GM23338 (cell line): ENCODE results near the gene XPR1. TPM values are rescaled to one million over a fixed set of nuclear protein-coding genes. Genes with fewer than 3 reads are reported as not detected.

Experiments
- ATAC-seq: fragments of 200-7000 bp; cut with Tn5 transposase; 3 replicates; pipeline ENCODE4 v1.9.1; 2020
- DNase-seq: peaks from one replicate; pipeline ENCODE4 v3.0.0-alpha.2; 2015; ENCODE audit warnings: low spot score
- H2AFZ ChIP-seq: fragments of 200-600 bp; sonication (generic); 2 replicates; pipeline ENCODE4 v1.8.0; 2016; ENCODE audit warnings: antibody characterized with exemption, mild to moderate bottlenecking, moderate library complexity
- H3F3A ChIP-seq: fragments of 200-600 bp; sonication (generic); replicated peaks from 2 replicates; pipeline ENCODE4 v1.8.0; 2017; ENCODE audit warnings: antibody characterized with exemption, mixed run types, low read depth
- H3K27ac ChIP-seq: fragments of 200-600 bp; sonication (generic); 2 replicates; pipeline ENCODE4 v1.6.1; 2016; ENCODE audit warnings: low read depth
- H3K27me3 ChIP-seq: fragments of 200-600 bp; sonication (generic); 2 replicates; pipeline ENCODE4 v1.8.0; 2016; ENCODE audit warnings: mild to moderate bottlenecking, mixed run types, moderate library complexity; ENCODE audit not compliant: insufficient read depth
- H3K36me3 ChIP-seq: fragments of 200-600 bp; sonication (generic); 2 replicates; pipeline ENCODE4 v1.8.0; 2016; ENCODE audit warnings: mild to moderate bottlenecking; ENCODE audit not compliant: insufficient read depth
- H3K4me1 ChIP-seq: fragments of 200-600 bp; sonication (generic); 2 replicates; pipeline ENCODE4 v1.8.0; 2016; ENCODE audit warnings: mild to moderate bottlenecking, moderate library complexity; ENCODE audit not compliant: insufficient read depth
- H3K4me2 ChIP-seq: fragments of 200-600 bp; sonication (generic); 2 replicates; pipeline ENCODE4 v1.7.1; 2017; ENCODE audit warnings: mixed run types
- H3K4me3 ChIP-seq: fragments of 200-600 bp; sonication (generic); 2 replicates; pipeline ENCODE4 v1.6.1; 2016; ENCODE audit warnings: mixed run types
- H3K79me2 ChIP-seq: fragments of 200-600 bp; sonication (generic); replicated peaks from 2 replicates; pipeline ENCODE4 v1.8.0; 2017; ENCODE audit warnings: mild to moderate bottlenecking; ENCODE audit not compliant: insufficient read depth
- H3K9me2 ChIP-seq: fragments of 200-600 bp; sonication (generic); 2 replicates; pipeline ENCODE4 v1.8.0; 2017; ENCODE audit not compliant: insufficient read depth
- H4K20me1 ChIP-seq: fragments of 200-600 bp; sonication (generic); replicated peaks from 2 replicates; pipeline ENCODE4 v1.8.0; 2017; ENCODE audit warnings: mild to moderate bottlenecking; ENCODE audit not compliant: insufficient read depth
- H3K27ac Mint-ChIP-seq: 2 replicates; pipeline ENCODE4 v1.8.0; 2020; ENCODE audit warnings: inconsistent platforms, mild to moderate bottlenecking, moderate library complexity, mixed read lengths
- H3K27me3 Mint-ChIP-seq: 3 replicates; pipeline ENCODE4 v1.8.0; 2022; ENCODE audit warnings: low read depth, mild to moderate bottlenecking, moderate library complexity, mixed read lengths, inconsistent platforms; ENCODE audit not compliant: insufficient read depth, poor library complexity
- H3K36me3 Mint-ChIP-seq: 3 replicates; pipeline ENCODE4 v1.8.0; 2021; ENCODE audit warnings: low read depth, mild to moderate bottlenecking, inconsistent platforms, moderate library complexity, mixed read lengths
- H3K4me1 Mint-ChIP-seq: 3 replicates; pipeline ENCODE4 v1.8.0; 2020; ENCODE audit warnings: mild to moderate bottlenecking, inconsistent platforms, mixed read lengths
- H3K4me3 Mint-ChIP-seq: 3 replicates; pipeline ENCODE4 v1.8.0; 2021; ENCODE audit warnings: moderate library complexity, mild to moderate bottlenecking, inconsistent platforms, mixed read lengths
- H3K9me3 Mint-ChIP-seq: 3 replicates; pipeline ENCODE4 v1.8.0; 2020; ENCODE audit warnings: moderate library complexity, mild to moderate bottlenecking, inconsistent platforms, mixed read lengths
- ETS1 ChIP-seq: IDR thresholded peaks from 2 replicates; pipeline ENCODE4 v1.6.1; 2016; ENCODE audit warnings: antibody characterized with exemption
- EZH2 ChIP-seq: fragments of 200-600 bp; sonication (generic); IDR thresholded peaks from one replicate; pipeline ENCODE4 v1.8.0; 2017; ENCODE audit warnings: antibody characterized with exemption, mild to moderate bottlenecking, low read depth; ENCODE audit not compliant: unreplicated experiment
- EZH2phosphoT487 ChIP-seq: fragments of 200-600 bp; sonication (generic); IDR thresholded peaks from one replicate; pipeline ENCODE4 v1.8.1; 2018; ENCODE audit warnings: antibody characterized with exemption; ENCODE audit not compliant: unreplicated experiment
- NANOG ChIP-seq: IDR thresholded peaks from 2 replicates; pipeline ENCODE4 v1.6.1; 2016; ENCODE audit warnings: antibody characterized with exemption, borderline replicate concordance
- POLR2AphosphoS5 ChIP-seq: IDR thresholded peaks from 2 replicates; pipeline ENCODE4 v1.6.1; 2016; ENCODE audit warnings: antibody characterized with exemption, low read depth
- REST ChIP-seq: IDR thresholded peaks from one replicate; pipeline ENCODE4 v1.6.1; 2018; ENCODE audit warnings: antibody characterized with exemption; ENCODE audit not compliant: unreplicated experiment
- STAT1 ChIP-seq: IDR thresholded peaks from one replicate; pipeline ENCODE4 v1.6.1; 2016; ENCODE audit warnings: antibody characterized with exemption; ENCODE audit not compliant: unreplicated experiment
- ZNF331 ChIP-seq: fragments of 250-450 bp; sonication (Bioruptor Pico); IDR thresholded peaks from 2 replicates; pipeline ENCODE4 v1.5.0; 2020; ENCODE audit warnings: low read depth, mild to moderate bottlenecking, moderate library complexity
- ZNF462 ChIP-seq: fragments of 250-450 bp; sonication (Bioruptor Pico); IDR thresholded peaks from 2 replicates; pipeline ENCODE4 v1.5.0; 2020; ENCODE audit warnings: mild to moderate bottlenecking, moderate library complexity
- polyA plus RNA-seq: library from polyadenylated mRNA; unstranded; fragments of >200 nt; fragmentation: Nextera tagmentation; extraction: Ambion mirVana; gene quantifications from 2 replicates; pipeline ENCODE4 v1.2.1, GENCODE V29; 2016
- total RNA-seq: library from RNA; depleted of rRNA; stranded (reverse); fragments of >200 nt; shearing (Covaris generic); gene quantifications from 2 replicates; pipeline ENCODE4 v1.2.3, GENCODE V29; 2014

The XPR1 gene
- total and polyA plus RNA-seq, 2 experiments from 2014 or later = 9.3 to 38.1 TPM

- TF ChIP-seq ZNF462 (no peak), REST (no peak), STAT1 (no peak), EZH2phosphoT487 (no peak)
Observed at GRCh38 chr1:180745098-180745497, 113.3 kb downstream of the XPR1 start (continued).

- no peaks in the 10 kb centered on the region for H3K9me3 Mint-ChIP-seq
- TF ChIP-seq ZNF331 (CRISPR knock-in tag) = no peak
- no peak for TF ChIP-seq STAT1
- TF ChIP-seq POLR2AphosphoS5 = no peak
- TF ChIP-seq NANOG = no peak
- TF ChIP-seq EZH2 = no peak
- TF ChIP-seq EZH2phosphoT487 = no peak
- TF ChIP-seq REST = no peak
- TF ChIP-seq ETS1 = no peak
Observed at GRCh38 chr1:180751921-180752320, 120.1 kb downstream of the XPR1 start.

More at GRCh38 chr1:180751921-180752320, 120.1 kb downstream of the XPR1 start:
- no peaks in the 10 kb centered on the region for H3F3A ChIP-seq
- ATAC-seq (no peak), DNase-seq (no peak)
- no peak overlapping the region for H3K27ac Mint-ChIP-seq
- no peak overlapping the region for H3K4me2 ChIP-seq
- H3K27ac ChIP-seq = no peak overlapping the region
- H3K27me3 Mint-ChIP-seq = peaks cover 3% of the 10 kb centered on the region
- H3K4me3 Mint-ChIP-seq = no peak overlapping the region
- 0 out of 2 replicates have a peak, but pooled peaks cover 4% of the 10 kb centered on the region for H4K20me1 ChIP-seq
- no peaks in the 10 kb centered on the region for H3K9me2 ChIP-seq
- no peaks in the 10 kb centered on the region for H3K36me3 ChIP-seq
- no peaks in the 10 kb centered on the region for H3K27me3 ChIP-seq
- no peak overlapping the region for H3K4me3 ChIP-seq
- H2AFZ ChIP-seq = no peak overlapping the region
- H3K36me3 Mint-ChIP-seq = no peaks in the 10 kb centered on the region
- H3K79me2 ChIP-seq = no peaks in the 10 kb centered on the region
- peaks cover 6% of the 10 kb centered on the region; the same call in 1 of the 3 replicates for H3K4me1 Mint-ChIP-seq
- H3K4me1 ChIP-seq = peaks cover 7% of the 10 kb centered on the region
